Measurements from ENCODE around the gene ANKRD26.

Gene ANKRD26

GRCh38 chr10:27019827-27020226 lies 80.5 kb downstream of the ANKRD26 start:
- no peak for DNase-seq

DNA sequence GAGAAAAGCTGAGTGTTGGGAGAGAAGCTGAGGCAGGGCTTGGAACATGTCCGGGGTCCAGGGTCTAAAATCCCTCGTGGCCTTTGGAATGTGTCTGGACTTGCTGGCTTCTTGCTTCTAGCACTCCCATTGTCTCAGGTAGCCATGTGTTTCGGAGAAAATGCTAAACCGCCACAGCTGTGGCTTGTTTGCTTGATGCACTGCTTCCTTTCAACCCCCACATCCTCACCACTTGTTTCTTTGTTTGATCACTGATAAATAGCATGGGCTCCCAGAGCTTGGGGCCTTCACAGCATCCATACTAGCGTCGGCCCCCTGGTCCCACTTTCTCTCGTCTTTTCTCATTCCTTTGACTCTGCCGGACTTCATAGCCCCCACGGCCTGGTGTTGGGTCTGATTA lies 102.7 kb downstream of the ANKRD26 start:
- no peak for DNase-seq

DNA sequence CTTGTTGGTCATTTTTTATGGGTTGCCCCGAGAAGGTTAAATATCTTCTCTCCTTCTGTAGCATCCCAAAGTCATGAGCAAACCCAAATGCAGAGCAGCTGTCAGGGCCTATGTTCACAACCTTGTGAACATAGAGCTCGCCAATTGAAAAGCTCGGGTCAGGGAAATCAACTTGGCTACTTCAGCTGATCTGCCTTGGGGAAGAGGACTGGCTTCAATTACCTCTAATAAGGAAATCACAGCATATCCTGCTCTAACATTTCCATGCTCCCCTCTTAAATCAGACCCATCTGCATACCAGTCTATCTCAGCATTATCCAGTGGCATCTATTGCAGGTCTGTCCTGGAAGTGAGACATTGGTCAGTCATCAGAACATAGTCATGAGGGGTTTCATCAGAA lies 105.6 kb downstream of the ANKRD26 start:
- no peak for DNase-seq

- no peak for DNase-seq
Measured at GRCh38 chr10:26987851-26988250, 112.4 kb downstream of the ANKRD26 start.

DNA sequence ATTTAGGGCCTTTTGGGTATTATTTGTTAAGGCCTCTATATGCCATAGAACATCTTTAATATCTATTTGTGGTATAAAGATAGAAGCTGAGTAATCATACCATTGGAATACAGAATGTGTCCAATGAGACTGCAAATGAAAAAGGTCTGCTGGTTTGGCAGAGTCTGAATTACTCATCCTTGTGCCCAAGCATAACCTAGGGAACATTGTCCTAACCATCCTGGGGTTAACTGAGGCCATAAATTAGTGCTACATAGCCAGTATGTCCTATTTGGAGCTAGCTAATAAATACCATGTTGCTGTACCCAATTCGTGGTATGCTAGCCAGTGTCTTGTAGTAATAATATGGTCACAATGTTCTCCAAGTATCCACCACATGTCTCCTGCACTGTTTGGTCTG lies 117.1 kb downstream of the ANKRD26 start:
- no peak for DNase-seq

- no peak for DNase-seq
Measured at GRCh38 chr10:26982058-26982457, 118.2 kb downstream of the ANKRD26 start.

- no peak for DNase-seq
Measured at GRCh38 chr10:26981232-26981824, 119.0 kb downstream of the ANKRD26 start.

DNA sequence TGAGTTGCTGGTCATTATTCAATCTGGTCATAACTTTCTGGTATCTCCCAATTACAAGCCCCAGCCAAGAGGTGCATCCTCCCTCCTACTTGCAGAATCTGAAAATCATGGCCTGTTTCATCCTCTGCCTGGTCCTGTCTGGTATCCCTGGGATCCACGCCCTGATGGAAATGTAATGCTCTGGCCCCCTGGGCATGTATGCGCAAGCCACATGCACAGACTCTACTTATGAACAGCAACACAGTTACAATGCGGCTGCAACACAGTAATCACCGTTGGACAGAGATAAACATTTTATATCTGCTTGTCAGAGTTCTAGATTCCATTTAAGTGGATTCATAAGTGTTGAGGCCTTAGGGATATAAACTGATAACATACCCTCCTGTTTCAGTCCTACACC lies 121.8 kb downstream of the ANKRD26 start:
- no peak for DNase-seq

DNA sequence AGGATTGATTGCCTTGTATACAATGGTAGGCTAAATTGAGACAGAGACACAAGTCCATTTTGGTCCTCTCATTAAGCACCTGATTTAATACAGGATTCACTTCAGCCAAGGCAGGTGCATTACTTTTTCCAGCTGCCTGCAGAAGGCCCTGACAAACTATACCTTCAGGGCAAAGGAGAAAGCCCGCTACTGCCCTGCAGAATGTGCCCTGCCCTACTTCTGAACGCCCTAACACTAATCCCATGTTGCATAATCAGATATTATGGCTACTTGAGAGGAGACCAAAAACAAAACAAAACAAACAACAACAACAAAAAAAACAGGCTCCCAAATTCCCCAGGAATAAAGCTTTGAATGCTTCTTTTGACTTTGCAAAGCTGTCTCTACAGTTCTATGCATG lies 122.7 kb downstream of the ANKRD26 start:
- no peak for DNase-seq

DNA sequence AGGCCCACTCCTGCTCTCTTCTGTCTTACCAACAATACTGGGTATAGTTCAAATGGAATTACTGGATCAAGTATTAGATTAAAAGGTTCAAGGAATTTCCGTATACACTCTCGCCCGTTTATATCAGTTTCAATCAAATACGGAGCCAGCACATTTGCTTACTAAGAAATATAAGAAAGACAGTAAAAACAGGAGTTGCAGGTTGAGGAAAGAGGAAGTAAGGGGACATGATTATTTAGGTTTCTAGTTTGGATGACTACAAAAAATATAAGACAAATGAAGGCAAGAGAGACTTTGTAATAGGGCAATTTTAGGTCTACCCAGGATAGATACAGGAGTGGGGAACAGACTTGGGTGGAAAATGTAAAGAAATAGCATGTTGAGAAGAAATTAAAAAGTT lies 129.6 kb downstream of the ANKRD26 start:
- no peak for DNase-seq

GRCh38 chr10:26969145-26969926 lies 131.0 kb downstream of the ANKRD26 start:
- DNase-seq = no peak

DNA sequence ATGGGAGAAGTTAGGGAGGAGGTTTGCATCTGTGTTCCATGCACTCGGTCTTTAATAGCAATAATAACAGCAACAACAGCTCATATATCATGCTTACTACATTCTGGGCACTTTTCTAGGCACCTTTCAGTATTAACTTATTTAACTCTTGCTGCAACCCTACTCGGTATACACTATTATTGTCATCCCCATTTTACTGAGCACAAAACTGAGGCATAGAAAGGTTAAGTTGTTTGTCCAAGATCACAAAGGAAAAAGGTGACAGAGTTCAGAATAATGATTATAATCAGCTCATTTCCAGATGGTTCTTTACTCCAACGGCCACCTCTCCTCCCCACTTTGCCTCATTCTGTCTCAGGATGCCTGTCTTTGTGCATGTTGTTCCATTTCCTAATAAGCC lies 137.5 kb downstream of the ANKRD26 start:
- no peak for DNase-seq

GRCh38 chr10:26960308-26960707 lies 140.0 kb downstream of the ANKRD26 start:
- no peak for DNase-seq

DNA sequence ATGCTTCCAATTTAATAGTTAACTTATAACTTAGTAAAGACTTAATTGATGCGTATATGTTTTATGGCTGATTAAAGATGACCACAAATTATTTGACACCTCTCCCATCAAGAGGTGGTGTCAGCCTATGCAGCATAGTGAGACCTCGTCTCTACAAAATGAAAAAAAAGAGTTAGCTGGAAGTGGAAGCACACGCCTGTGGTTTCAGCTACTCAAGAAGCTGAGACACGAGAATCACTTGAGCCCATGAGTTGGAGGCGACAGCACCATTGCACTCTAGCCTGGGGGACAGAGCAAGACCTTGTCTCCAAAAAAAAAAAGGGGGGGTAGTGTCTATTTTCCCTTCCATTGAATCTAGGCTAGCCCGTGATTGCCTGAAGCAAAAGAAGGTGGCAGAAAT lies 140.5 kb downstream of the ANKRD26 start:
- no peak for DNase-seq

Data from CD4-positive, alpha-beta T cell treated with Interleukin-17A for 4 hours (primary cell).